ENCODE results near the gene VSTM2B. TPM values are rescaled to one million over a fixed set of nuclear protein-coding genes. Genes with fewer than 3 reads are reported as not detected.

VSTM2B gene
- polyA plus RNA-seq, 1 of the 3 experiments (the other 2 are of a cell fraction) = not detected

GRCh38 chr19:29478578-29479565 lies 46.9 kb upstream of the VSTM2B start:
- Histone ChIP-seq H3K4me3 (ENCODE audit: low read depth in 2 of 2, low read length in 1 of 2) (peak overlapping the region in 1 of 2 experiments; percentile 26; a peak in 1 of 4 replicates), H3K36me3 (replicated peaks in 1 of 2; ENCODE audit: control insufficient read depth in 1 of 2, insufficient read depth in 2 of 2, low read length in 1 of 2) (no peaks in the 10 kb centered on the region), H3K27ac (ENCODE audit: low read depth in 2 of 2, low read length in 1 of 2) (no peak overlapping the region), H3K9me3 (no peaks in the 10 kb centered on the region), H3K9me2 (no peaks in the 10 kb centered on the region), H3K4me1 (ENCODE audit: control insufficient read depth in 1 of 2, insufficient read depth in 2 of 2, low read depth in 1 of 2, low read length in 1 of 2) (no peaks in the 10 kb centered on the region), H3K27me3 (ENCODE audit: insufficient read depth) (peaks cover 9% of the 10 kb centered on the region; the same call in 1 of the 2 replicates), H3K9ac (no peak overlapping the region), H3K79me2 (ENCODE audit: insufficient read depth) (no peaks in the 10 kb centered on the region), H3F3A (replicated peaks; ENCODE audit: insufficient read depth) (no peaks in the 10 kb centered on the region), H3K4me2 (no peak overlapping the region), H4K20me1 (ENCODE audit: insufficient read depth) (no peaks in the 10 kb centered on the region), H2AFZ (ENCODE audit: low read depth) (no peak overlapping the region)
- TF ChIP-seq ZBTB33 (IDR thresholded peaks at IDR 0.05; ENCODE audit: borderline replicate concordance, low read depth) (no peak), RAD21 (IDR thresholded peaks at IDR 0.05; ENCODE audit: low read length) (0 out of 2 replicates have a peak, but pooled peaks have one; percentile 24), CTCF (IDR thresholded peaks at IDR 0.05) (peak; percentile 54), RCOR1 (IDR thresholded peaks at IDR 0.05; ENCODE audit: low read length) (no peak)
- DNase-seq = peak; percentile 58
- POLR2A ChIA-PET = no interaction called here
- WGBS (ENCODE audit: low lambda C conversion rate) = 12% methylated on average over 26 of the region's 34 CpGs
- CTCF ChIA-PET = interaction anchor here (0.6 to 2.2 kb wide), 7 partner anchors 10 to 119 kb away, joined by 3 to 9 read pairs (median 4); no protein-coding TSS in a partner anchor

- CTCF ChIA-PET = interaction anchor here (2.2 kb wide), 1 partner anchor 48 kb away, joined by 8 read pairs; no protein-coding TSS in a partner anchor
- DNase-seq = no peak
- no peak overlapping the region for H2AFZ ChIP-seq (ENCODE audit: low read depth)
- H3K9me3 ChIP-seq = no peaks in the 10 kb centered on the region
- TF ChIP-seq RFX5 (IDR thresholded peaks at IDR 0.05; ENCODE audit: low read length) = no peak
- TF ChIP-seq RAD21 (IDR thresholded peaks at IDR 0.05; ENCODE audit: low read length) = no peak
- TF ChIP-seq NFIC (IDR thresholded peaks at IDR 0.05; ENCODE audit: borderline replicate concordance) = no peak
- no peak for TF ChIP-seq MXI1 (IDR thresholded peaks at IDR 0.05; ENCODE audit: low read depth, low read length)
- TF ChIP-seq USF2 (IDR thresholded peaks at IDR 0.05; ENCODE audit: borderline replicate concordance, low read depth, low read length) = no peak
- H3K4me1 ChIP-seq (ENCODE audit: control insufficient read depth in 1 of 2, insufficient read depth in 2 of 2, low read depth in 1 of 2, low read length in 1 of 2) = no peaks in the 10 kb centered on the region
- POLR2A ChIA-PET = no interaction called here
- no peak overlapping the region for H3K4me2 ChIP-seq
- H3K4me3 ChIP-seq (ENCODE audit: low read depth in 2 of 2, low read length in 1 of 2) = no peak overlapping the region
- peaks cover 9% of the 10 kb centered on the region; the same call in 1 of the 2 replicates for H3K27me3 ChIP-seq (ENCODE audit: insufficient read depth)
- no peak overlapping the region for H3K9ac ChIP-seq
- no peaks in the 10 kb centered on the region for H3K9me2 ChIP-seq
- H3K36me3 ChIP-seq (replicated peaks in 1 of 2; ENCODE audit: control insufficient read depth in 1 of 2, insufficient read depth in 2 of 2, low read length in 1 of 2) = no peaks in the 10 kb centered on the region
- no peaks in the 10 kb centered on the region for H4K20me1 ChIP-seq (ENCODE audit: insufficient read depth)
- no peaks in the 10 kb centered on the region for H3F3A ChIP-seq (replicated peaks; ENCODE audit: insufficient read depth)
- 0% methylated on average over 3 of the region's 3 CpGs for WGBS (ENCODE audit: low lambda C conversion rate)
- no peak overlapping the region for H3K27ac ChIP-seq (ENCODE audit: low read depth in 2 of 2, low read length in 1 of 2)
- H3K79me2 ChIP-seq (ENCODE audit: insufficient read depth) = no peaks in the 10 kb centered on the region
These were observed 45.9 kb upstream of the VSTM2B start for GRCh38 chr19:29479941-29480340.
